Vagina (tissue), 2 donors: ENCODE results near the gene SYP. TPM values are rescaled to one million over a fixed set of nuclear protein-coding genes. Genes with fewer than 3 reads are reported as not detected.

Experiments
- DNase-seq, 2 donors: peaks; one replicate each; pipeline ENCODE4 v3.0.0-alpha.2; 2017; ENCODE audit errors: extremely low spot score in 2 of 2
- H3K27ac ChIP-seq: fragments of 200-600 bp; sonication (generic); one replicate; pipeline ENCODE4 v1.5.1; 2019
- H3K27me3 ChIP-seq: fragments of 200-600 bp; sonication (generic); one replicate; pipeline ENCODE4 v1.5.1; 2019
- H3K36me3 ChIP-seq, 2 donors: fragments of 200-600 bp; sonication (generic); one replicate each; pipeline ENCODE4 v1.5.1; 2017 to 2019
- H3K4me1 ChIP-seq: fragments of 200-600 bp; sonication (generic); one replicate; pipeline ENCODE4 v1.5.1; 2019
- H3K4me3 ChIP-seq, 2 donors: fragments of 200-600 bp; sonication (generic); 1 replicate in 1 of 2; 2 replicates in 1 of 2; pipeline ENCODE4 v1.5.1; 2016 to 2019
- H3K9me3 ChIP-seq: fragments of 200-600 bp; sonication (generic); one replicate; pipeline ENCODE4 v1.5.1; 2019
- POLR2A ChIP-seq, 2 donors: fragments of 450-650 bp; IDR thresholded peaks; one replicate each; pipeline ENCODE4 v1.6.1; 2017; ENCODE audit warnings: antibody characterized with exemption in 2 of 2, mild to moderate bottlenecking in 2 of 2, moderate library complexity in 2 of 2
- POLR2AphosphoS5 ChIP-seq, 2 donors: sonication (generic); formaldehyde crosslinking; IDR thresholded peaks; one replicate each; pipeline ENCODE4 v1.9.0; 2017; ENCODE audit warnings: antibody characterized with exemption in 2 of 2, mild to moderate bottlenecking in 2 of 2, low read depth in 1 of 2; ENCODE audit not compliant: insufficient read depth in 1 of 2
- intact Hi-C: fragments of 100-400 bp; cut with DNase I; formaldehyde crosslinking; loops from one replicate; pipeline ENCODE4 v1.15.1; 2023
- total RNA-seq: library from RNA; depleted of rRNA; stranded (reverse); fragments of >200 nt; gene quantifications from one replicate; pipeline ENCODE4 v1.2.3, GENCODE V29; 2016
- TF ChIP-seq, protein P1 (sequence below), 3 experiments: fragments of 450-650 bp in 2 of 3; fragments of 200-600 bp in 1 of 3; sonication (generic) in 1 of 3; IDR thresholded peaks; one replicate each; pipeline ENCODE4 v1.5.1; 2017 to 2019; ENCODE audit warnings: antibody characterized with exemption in 3 of 3, mild to moderate bottlenecking in 2 of 3, moderate library complexity in 2 of 3

SYP gene
- total RNA-seq, 1 donor from 2014 or later, result 11.0 TPM

- TF ChIP-seq, protein P1, sequence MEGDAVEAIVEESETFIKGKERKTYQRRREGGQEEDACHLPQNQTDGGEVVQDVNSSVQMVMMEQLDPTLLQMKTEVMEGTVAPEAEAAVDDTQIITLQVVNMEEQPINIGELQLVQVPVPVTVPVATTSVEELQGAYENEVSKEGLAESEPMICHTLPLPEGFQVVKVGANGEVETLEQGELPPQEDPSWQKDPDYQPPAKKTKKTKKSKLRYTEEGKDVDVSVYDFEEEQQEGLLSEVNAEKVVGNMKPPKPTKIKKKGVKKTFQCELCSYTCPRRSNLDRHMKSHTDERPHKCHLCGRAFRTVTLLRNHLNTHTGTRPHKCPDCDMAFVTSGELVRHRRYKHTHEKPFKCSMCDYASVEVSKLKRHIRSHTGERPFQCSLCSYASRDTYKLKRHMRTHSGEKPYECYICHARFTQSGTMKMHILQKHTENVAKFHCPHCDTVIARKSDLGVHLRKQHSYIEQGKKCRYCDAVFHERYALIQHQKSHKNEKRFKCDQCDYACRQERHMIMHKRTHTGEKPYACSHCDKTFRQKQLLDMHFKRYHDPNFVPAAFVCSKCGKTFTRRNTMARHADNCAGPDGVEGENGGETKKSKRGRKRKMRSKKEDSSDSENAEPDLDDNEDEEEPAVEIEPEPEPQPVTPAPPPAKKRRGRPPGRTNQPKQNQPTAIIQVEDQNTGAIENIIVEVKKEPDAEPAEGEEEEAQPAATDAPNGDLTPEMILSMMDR (IDR thresholded peaks at IDR 0.05), result no peak
- H3K27ac ChIP-seq, result no peak overlapping the region
- no peaks in the 10 kb centered on the region for H3K4me1 ChIP-seq
- intact Hi-C loops, result no loop called here
- no peak overlapping the region for H3K4me3 ChIP-seq
- DNase-seq, result no peak
- H3K9me3 ChIP-seq, result no peaks in the 10 kb centered on the region
- no peaks in the 10 kb centered on the region for H3K27me3 ChIP-seq
- no peaks in the 10 kb centered on the region for H3K36me3 ChIP-seq
Measured at GRCh38 chrX:49208399-49208798, 8.4 kb upstream of the SYP start.

- Histone ChIP-seq H3K27me3 (no peaks in the 10 kb centered on the region), H3K9me3 (no peaks in the 10 kb centered on the region), H3K4me1 (no peaks in the 10 kb centered on the region), H3K27ac (no peak overlapping the region), H3K4me3 (no peak overlapping the region), H3K36me3 (no peaks in the 10 kb centered on the region)
- TF ChIP-seq, protein P1 (IDR thresholded peaks at IDR 0.05), result no peak
- no peak for TF ChIP-seq POLR2A (IDR thresholded peaks at IDR 0.05)
- no peak for TF ChIP-seq POLR2AphosphoS5 (IDR thresholded peaks at IDR 0.05; ENCODE audit: insufficient read depth in 1 of 2, low read depth in 1 of 2)
- DNase-seq, result no peak
- intact Hi-C loops, result no loop called here
Measured at GRCh38 chrX:49206543-49206942, 6.5 kb upstream of the SYP start.

- no peaks in the 10 kb centered on the region for H3K9me3 ChIP-seq
- no peak overlapping the region for H3K27ac ChIP-seq
- no peak overlapping the region for H3K4me3 ChIP-seq
- no peaks in the 10 kb centered on the region for H3K27me3 ChIP-seq
- no peak for DNase-seq
- H3K4me1 ChIP-seq, result peaks cover 6% of the 10 kb centered on the region
- intact Hi-C loops, result no loop called here
- TF ChIP-seq POLR2A (IDR thresholded peaks at IDR 0.05) (no peak), POLR2AphosphoS5 (IDR thresholded peaks at IDR 0.05; ENCODE audit: insufficient read depth in 1 of 2, low read depth in 1 of 2) (no peak)
- TF ChIP-seq, protein P1 (IDR thresholded peaks at IDR 0.05), result no peak
- no peaks in the 10 kb centered on the region for H3K36me3 ChIP-seq
Measured at GRCh38 chrX:49205443-49205842, 5.5 kb upstream of the SYP start.

DNA sequence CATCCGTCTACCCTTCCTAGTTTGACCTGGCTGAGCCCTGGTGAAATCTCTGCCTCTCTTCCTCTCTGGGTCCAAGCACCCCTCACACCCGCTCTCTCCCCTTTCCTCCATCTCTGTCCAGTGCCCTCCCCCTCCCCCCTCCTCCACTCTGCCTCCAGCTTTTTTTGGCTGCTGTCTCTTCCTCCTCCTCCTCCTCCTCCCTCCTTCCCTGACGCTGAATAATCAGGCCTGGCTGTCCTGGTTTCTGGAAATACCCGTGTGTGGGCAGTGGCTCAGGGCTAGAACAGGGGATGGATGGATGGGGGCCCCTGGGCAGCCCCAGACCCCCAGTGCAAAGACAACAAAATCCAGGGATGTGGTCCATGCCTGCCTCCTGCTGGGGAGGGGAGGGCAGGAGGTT lies 4.7 kb upstream of the SYP start:
- Histone ChIP-seq H3K9me3 (no peaks in the 10 kb centered on the region), H3K27ac (no peak overlapping the region), H3K27me3 (no peaks in the 10 kb centered on the region), H3K4me1 (peaks cover 8% of the 10 kb centered on the region), H3K36me3 (no peaks in the 10 kb centered on the region), H3K4me3 (no peak overlapping the region)
- intact Hi-C loops, result no loop called here
- DNase-seq, result no peak
- TF ChIP-seq POLR2A (IDR thresholded peaks at IDR 0.05) (no peak), POLR2AphosphoS5 (IDR thresholded peaks at IDR 0.05; ENCODE audit: insufficient read depth in 1 of 2, low read depth in 1 of 2) (no peak)
- TF ChIP-seq, protein P1 (IDR thresholded peaks at IDR 0.05), result no peak

- Histone ChIP-seq H3K4me1 (peaks cover 8% of the 10 kb centered on the region), H3K9me3 (no peaks in the 10 kb centered on the region), H3K27ac (no peak overlapping the region), H3K27me3 (no peaks in the 10 kb centered on the region), H3K4me3 (no peak overlapping the region), H3K36me3 (no peaks in the 10 kb centered on the region)
- TF ChIP-seq, protein P1 (IDR thresholded peaks at IDR 0.05), result no peak
- TF ChIP-seq POLR2A (IDR thresholded peaks at IDR 0.05), result no peak
- intact Hi-C loops, result no loop called here
- no peak for DNase-seq
Measured at GRCh38 chrX:49204017-49204416, 4.0 kb upstream of the SYP start.
